Activated CD8-positive, alpha-beta memory T cell treated with anti-CD3 and anti-CD28 coated beads for 36 hours (primary cell): Measurements from ENCODE around the gene GLIS1. TPM values are rescaled to one million over a fixed set of nuclear protein-coding genes. Genes with fewer than 3 reads are reported as not detected.

Experiments used
- CTCF ChIA-PET: fragments of 350-600 bp; sonication (Branson Sonifier 250); formaldehyde crosslinking; loops from one replicate; lab custom pipeline; 2021; ENCODE audit warnings: antibody characterized with exemption; lab: Charles Lee
- POLR2A ChIA-PET: fragments of 350-600 bp; sonication (Branson Sonifier 250); formaldehyde crosslinking; loops from one replicate; lab custom pipeline; 2021; ENCODE audit warnings: antibody characterized with exemption; lab: Charles Lee
- total RNA-seq, 2 experiments: library from RNA; stranded (reverse); gene quantifications; one replicate each; pipeline ENCODE4 v1.2.3, GENCODE V29; 2021

The GLIS1 gene
- total RNA-seq, 2 experiments from 2014 or later, result not detected

DNA sequence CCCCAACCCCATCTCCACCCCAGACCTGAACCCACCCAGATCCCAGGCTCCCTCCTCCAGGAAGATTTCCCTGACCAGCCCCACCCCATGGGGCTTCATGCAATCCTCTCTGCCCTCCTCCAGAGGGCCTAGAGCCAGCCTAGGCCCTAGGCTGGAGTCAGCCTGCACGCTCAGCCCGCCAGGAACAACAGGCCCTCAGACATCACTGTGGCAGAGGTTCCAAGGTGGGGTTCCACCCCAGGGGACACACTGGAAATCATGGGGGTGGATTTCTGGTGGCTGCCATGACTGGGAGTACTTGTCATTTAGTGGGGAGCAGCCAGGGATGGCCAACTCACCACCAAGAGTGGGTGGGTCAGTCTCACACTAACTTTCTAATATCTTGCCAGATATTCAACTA lies 122.0 kb downstream of the GLIS1 start:
- POLR2A ChIA-PET, result no interaction called here
- CTCF ChIA-PET, result interaction anchor here (1.5 kb wide), 1 partner anchor 12 kb away, joined by 3 read pairs; no protein-coding TSS in a partner anchor

DNA sequence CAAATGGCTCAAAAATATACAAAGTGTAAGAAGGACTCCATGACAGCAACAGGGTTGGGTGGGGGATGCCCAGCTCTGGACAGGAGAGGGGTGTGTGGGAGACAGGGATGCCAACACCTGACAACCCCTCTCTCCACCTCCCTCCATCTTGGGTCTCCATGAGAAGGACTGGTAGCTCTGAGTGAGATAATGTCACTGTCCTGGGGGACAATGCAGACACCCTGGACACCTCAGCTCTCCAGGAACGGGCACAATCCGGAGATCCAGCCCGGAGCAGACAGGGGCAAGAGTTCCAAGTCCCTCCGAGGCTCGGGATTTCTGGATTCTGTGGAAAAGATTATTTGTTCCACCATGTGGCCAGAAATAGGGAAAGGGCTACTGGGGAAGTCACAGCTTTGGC lies 122.5 kb downstream of the GLIS1 start:
- POLR2A ChIA-PET, result interaction anchor here (0.6 kb wide), 1 partner anchor 111 kb away, joined by 3 read pairs; no protein-coding TSS in a partner anchor
- CTCF ChIA-PET, result no interaction called here

DNA sequence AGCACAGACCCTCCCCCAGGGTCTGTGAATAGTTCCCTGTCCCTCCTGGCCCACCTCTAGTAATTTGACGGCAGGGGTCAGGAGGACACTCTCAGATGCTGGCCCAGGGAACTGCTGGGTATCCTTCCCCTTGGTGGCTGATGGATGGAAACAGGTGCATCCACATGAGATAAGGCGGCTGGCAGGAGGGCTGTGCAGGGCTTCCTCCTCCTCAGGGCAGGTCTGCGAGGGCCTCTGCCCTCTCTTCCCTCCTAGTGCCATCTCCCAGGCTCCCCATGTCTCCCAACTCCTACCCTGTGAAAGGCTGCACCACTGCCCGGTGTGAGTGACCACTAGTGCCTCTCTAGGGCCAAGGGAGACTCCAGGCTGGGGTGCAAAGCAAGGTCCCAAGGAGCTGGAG lies 123.9 kb downstream of the GLIS1 start:
- POLR2A ChIA-PET, result no interaction called here
- CTCF ChIA-PET, result no interaction called here

DNA sequence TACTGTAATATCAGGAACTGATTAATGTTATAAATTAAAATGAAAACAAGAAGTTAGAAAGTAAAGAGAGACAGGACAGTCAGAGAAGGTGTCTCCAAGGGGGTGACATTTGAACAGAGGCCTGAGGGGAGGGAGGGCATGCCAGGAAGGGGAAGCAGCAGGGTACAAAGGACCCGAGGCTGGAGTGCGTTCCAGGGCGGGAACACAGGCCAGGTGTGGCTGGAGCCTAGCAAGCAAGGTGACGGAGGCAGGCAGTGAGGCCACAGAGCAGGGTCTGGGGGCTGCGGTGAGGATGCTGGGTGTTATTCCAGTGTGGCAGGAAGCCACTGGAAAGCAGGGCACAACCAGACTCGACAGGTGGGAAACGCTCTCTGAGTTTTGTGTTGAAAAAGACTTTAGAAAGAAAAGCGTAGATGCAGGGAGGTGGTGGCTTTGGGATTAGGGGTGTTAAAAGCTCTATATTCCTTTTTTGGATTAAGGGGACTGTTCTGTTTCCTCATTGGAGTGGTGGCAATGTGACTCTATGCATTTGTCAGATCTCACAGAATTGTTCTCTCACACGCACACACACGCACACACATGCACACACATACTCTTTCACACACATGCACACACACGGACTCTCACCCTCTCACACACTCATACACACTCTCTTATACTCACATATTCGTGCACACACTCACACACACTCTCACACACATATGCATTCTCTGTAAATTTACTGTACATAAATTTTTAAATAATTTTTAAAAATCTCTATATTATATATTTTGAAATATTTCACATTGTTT lies 124.5 kb downstream of the GLIS1 start:
- CTCF ChIA-PET, result no interaction called here
- POLR2A ChIA-PET, result no interaction called here

DNA sequence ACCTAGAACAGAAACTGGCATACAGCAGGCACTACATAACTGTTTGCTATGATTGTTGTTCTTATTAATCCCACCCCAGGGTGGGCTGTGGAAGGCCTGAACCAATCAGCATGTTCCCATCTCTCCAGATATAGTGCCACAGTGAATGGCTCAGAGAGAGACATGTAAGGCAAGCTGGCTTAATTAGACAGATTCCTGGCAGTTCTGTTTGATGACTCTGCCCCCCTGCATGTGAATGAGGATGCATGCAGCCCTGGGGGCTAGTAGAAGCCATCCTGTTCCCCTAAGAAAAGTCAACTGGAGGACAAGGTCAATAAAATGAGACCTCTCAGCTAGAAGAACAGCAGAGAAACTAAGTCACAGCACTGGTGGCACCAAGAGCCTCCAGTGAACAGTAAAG lies 130.3 kb downstream of the GLIS1 start:
- ChIA-PET CTCF (no interaction called here), POLR2A (no interaction called here)

DNA sequence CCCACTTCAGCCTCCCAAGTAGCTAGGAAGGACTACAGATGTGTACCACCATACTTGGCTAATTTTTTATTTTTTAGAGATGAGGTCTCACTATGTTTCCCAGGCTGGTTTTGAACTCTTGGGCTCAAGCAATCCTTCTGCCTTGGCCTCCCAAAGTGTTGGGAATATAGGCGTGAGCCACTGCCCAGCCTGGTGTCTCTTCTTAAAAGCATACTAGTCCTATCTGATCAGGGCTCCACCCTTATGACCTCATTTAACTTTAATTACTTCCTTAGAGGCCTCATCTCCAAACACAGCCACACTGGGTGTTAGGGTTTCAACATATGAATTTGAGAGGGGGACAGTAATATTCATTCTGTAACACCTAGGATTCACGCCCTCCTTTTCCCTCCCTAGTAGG lies 130.9 kb downstream of the GLIS1 start:
- POLR2A ChIA-PET, result no interaction called here
- CTCF ChIA-PET, result interaction anchor here (0.5 kb wide), 1 partner anchor 150 kb away, joined by 4 read pairs; no protein-coding TSS in a partner anchor

DNA sequence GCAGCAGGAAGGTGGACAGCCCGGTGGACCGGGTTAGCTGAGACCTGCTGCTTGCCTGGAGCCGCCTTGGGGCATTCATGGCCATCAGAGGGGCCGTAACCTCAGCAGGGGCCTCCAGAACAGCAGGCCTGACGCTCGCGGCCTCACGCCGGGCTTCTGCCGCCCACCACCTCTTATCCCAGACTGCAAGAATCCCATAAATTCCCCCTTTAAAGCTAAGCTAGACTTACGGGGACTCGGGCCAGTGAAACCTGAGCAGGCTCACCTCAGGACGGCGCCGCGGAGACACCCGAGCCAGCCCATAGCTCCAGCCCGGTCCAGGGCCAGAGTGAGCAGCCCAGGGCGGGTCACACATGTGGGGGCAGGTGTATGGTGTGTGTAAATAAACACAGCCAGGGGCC lies 132.3 kb downstream of the GLIS1 start:
- ChIA-PET CTCF (no interaction called here), POLR2A (no interaction called here)

DNA sequence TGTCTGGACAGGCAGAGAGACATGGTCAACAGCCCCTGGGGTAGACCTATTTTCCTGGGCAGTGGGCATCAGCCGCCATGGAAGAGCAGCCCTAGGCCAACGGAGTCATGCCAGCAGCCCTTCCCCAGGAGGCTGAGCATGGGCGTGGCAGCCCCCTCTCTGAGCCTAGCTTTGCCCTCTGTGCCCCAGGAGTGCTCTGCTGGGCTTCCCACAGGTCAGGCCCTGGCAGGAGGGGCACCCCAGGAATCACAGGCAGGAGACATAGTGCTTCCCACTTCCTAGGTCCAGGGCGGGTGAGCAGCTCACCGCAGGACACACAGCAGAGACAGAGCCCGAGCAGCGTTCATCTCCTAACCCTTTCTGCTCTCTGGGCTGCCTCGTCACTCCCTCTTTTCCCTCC lies 132.8 kb downstream of the GLIS1 start:
- ChIA-PET POLR2A (no interaction called here), CTCF (no interaction called here)

DNA sequence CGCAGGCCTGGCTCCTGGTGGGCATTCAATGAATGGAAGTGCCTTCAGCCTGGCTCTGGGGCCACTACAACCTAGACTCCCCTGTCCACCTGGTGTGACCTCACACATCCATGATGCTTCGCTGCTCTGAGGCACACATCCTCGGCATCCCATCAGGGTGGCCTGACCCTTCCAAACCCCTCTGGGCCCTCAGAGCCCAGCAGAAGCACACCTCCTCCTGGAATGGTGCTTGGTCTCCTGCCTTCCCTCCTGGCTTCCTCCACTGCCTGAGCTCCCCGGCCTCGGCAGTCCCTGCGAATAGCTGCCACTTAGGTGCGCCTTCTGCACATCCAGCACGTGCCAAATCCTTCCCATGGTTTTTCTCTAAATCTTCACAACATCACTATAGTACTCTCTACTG lies 133.8 kb downstream of the GLIS1 start:
- ChIA-PET CTCF (interaction anchor here (1.4 kb wide), 1 partner anchor 12 kb away, joined by 3 read pairs; no protein-coding TSS in a partner anchor), POLR2A (no interaction called here)

DNA sequence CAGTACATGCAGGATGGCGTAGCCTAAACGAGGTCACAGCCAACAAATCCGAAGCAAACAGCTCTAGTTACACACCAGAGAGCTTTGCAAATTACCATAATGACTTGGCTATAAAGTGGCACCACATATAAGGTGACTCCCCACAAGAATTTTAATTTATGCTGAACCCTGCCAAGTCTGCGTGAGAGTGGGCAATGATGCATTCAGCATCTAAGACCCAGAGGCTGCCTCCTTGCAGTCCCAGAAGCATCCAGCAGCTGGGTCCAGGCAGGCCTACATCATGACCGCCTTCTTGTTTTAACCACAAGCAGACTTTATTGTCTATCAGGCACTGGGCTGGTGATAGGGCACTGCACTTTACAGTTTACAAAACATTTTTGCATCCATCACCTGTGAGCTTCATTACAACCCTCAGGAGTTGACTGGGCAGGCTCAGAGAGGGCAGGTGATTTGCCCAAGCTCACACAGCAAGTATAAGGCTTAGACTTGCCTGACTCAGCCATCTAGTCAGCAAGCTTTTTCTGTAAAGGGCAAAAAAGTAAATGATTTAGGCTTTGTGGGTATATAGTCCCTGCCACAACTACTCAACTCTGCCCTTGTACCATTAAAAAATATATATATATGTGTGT lies 134.6 kb downstream of the GLIS1 start:
- ChIA-PET CTCF (interaction anchor here (0.6 to 1.4 kb wide), 2 partner anchors 13 to 92 kb away, joined by 3 read pairs; no protein-coding TSS in a partner anchor), POLR2A (interaction anchor here (0.6 kb wide), 1 partner anchor 34 kb away, joined by 5 read pairs; no protein-coding TSS in a partner anchor)

DNA sequence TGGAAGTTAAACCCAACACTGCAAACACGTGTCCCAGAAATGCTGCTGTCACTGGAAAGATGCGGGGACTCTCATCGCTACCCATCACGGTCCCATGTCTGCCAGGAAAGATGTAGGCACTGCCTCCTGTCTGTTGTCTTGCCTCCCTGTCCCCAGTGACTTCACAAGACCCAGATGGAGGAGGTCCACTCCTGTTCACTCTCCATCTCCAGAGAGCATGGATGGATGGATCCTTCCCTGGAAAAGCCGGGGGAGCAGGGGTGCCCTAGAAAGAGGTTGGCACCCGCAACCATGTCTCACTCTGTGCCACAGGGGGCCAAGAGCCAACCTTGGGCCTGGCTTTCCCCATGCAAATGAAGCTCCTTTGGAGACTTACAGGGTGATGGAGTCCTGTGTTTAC lies 135.5 kb downstream of the GLIS1 start:
- ChIA-PET POLR2A (no interaction called here), CTCF (no interaction called here)

DNA sequence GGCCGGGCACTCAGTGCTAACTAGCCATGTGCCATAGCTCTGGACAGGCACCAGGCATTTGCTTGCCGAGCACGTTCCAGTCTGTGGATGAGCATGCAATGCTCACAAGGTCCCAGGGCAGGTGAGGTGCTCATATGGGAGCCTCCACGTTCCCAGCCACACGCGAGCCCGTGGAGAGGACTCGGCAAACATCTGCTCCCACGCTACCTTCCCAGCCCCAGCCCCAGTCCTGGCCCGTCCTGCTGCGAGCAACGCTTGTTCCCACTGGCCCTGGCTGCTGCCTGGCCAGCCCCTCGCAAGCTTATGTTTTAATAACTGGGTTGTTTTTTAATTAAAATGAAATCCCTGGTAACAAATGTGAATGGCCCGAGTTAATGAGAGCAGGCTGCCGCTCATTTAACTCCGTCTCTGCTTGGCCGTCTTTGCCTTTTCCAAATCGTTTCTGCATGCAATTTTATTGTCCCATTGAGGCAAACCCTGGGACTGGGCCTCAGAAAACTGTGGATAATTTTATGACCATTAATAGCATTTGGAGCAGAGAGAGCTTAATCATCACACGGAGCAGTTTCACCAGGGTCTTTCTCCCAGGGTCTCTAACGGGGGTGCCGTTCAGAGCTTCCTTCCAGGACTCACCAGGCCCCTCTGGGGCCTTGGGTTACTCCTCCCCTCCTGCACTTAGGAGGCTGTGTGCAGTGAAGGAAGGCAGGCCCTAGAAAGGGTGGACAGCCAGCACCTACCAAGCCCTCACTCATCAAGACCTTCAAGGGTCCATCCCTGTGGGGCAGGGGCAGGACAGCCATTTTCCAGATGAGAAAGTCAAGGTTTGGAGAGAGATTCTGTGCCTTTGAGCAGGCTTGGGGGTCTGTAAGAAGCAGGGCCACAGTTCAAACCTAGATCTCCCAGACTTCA lies 136.8 kb downstream of the GLIS1 start:
- ChIA-PET POLR2A (no interaction called here), CTCF (no interaction called here)

DNA sequence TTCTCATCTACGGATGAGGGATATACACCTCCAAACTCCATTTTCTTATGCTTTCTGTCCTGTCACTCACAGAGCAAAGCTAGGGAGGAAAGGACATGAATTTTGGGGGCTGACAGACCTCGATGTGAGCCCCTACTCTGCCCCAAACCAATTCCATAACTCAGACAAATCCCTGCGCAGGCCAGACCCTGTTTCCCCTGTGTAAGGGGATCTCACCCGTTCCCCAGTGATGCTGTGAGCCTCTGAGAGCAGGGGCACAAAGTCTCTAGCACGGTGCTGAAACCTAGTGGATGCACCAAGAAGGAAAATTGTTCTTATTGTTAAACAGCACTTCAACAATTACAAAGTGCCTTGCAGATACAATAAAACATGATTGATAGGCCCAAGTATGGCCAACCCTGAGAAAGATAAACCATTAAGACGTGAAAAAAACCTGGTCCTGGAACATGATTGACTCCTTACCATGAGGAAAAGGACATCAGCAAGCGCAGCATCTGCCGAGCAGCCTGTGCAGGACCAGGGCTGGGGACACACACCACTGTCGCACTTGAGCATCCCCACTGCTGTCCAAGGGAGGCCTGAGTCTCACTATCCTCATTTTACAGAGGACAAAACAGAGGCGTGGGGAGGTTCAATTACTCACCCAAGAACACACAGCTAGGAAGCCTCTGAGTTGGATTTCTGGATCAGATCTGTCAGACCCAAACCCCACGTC lies 137.8 kb downstream of the GLIS1 start:
- POLR2A ChIA-PET, result no interaction called here
- CTCF ChIA-PET, result no interaction called here

DNA sequence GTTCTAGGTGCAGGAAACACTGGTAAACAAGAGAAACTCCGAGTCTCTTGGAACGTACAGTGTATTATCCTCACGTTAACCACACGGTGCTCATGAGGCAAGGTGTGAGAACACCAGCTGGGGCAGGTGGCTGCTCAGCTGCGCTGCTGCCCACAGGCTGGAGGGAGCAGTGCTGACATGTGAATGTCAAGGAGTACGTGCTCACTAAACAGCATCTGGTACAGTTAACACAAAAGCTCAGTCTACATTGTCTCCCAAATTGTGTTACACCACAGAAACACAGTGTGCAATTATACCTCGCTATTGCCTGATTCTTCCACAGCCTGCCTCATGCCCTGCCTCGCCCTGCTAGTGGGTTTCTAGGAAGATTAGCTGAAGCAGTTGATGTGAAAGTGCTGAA lies 138.4 kb downstream of the GLIS1 start:
- ChIA-PET POLR2A (no interaction called here), CTCF (no interaction called here)

DNA sequence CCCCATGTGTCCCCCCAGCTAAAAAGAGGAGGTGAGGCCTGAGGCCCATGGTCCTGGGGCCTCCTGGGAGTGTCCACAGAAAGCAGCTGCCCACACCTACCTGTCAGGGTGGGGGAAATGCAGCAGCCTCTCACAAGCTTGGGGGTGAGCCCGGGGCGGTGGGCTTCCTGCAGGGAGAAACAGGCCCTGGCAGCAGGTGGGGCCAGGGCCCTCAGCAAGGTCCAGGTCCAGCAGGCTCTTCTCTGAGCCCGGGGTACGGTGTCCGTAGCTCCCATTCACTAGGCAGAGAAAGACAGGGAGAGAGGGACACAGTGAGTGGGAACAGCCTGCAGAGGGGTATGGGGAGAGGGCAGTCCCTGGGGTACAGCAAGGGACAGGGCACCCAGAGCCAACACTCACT lies 139.0 kb downstream of the GLIS1 start:
- POLR2A ChIA-PET, result no interaction called here
- CTCF ChIA-PET, result interaction anchor here (1.4 kb wide), 1 partner anchor 9 kb away, joined by 3 read pairs; no protein-coding TSS in a partner anchor

DNA sequence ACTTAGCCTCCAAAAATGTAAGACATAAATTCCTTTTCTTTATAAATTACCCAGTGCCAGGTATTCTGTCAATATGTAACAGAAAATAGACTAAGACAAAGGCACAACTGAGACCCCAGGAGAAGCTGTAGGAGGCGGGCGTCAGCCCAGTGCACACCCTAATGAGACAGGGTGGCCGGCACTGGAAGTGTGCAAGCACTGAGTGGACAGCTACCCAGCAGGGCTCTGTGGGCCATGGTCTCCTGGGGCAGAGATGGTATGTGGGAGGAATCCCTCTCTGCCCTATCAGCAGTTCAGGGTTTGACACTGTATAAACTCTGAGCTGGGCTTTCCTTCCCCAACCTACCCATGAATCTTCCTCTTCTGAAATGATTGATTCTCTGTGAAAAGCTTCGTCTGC lies 139.5 kb downstream of the GLIS1 start:
- CTCF ChIA-PET, result interaction anchor here (1.4 kb wide), 1 partner anchor 8 kb away, joined by 3 read pairs; no protein-coding TSS in a partner anchor
- POLR2A ChIA-PET, result no interaction called here

DNA sequence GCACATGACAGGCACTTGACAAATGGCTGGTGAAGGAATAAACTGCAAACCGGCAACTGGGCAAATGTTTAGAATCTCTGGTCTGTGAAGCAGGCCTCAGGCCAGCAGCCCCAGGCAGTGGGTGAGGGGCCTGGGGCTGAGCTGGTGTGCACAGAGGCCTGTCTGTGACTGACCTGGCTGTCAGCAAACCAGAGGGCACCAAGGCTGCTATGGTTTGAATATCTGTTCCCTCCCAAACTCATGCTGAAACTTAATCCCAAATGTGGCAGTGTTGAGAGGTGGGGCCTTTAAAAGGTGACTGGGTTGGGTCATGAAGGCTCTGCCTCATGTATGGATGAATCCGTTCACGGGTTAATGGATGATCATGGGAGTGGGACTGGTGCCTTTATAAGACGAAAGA lies 140.0 kb downstream of the GLIS1 start:
- ChIA-PET POLR2A (no interaction called here), CTCF (interaction anchor here (1.4 kb wide), 1 partner anchor 8 kb away, joined by 3 read pairs; no protein-coding TSS in a partner anchor)

DNA sequence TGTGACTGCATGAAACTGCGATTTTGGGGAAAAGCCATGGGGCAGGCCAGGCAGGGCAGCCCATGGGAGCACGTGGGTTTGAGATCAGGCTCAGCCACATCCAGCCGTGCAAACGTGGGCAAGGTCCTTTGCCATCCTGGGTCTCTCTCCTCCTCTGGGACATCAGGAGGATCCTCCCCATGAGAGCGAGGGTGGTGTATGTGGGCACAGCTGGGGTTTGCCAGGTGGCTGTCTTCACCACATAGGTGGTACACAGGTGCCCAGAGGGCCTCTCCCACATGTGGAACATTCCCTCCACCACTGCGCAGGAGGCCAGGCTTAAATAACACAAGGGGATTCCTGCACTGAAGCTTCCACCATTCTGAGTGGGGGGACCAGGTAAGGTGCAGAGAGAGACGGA lies 143.1 kb downstream of the GLIS1 start:
- CTCF ChIA-PET, result no interaction called here

More for the DNA sequence above, 143.1 kb downstream of the GLIS1 start:
- POLR2A ChIA-PET, result no interaction called here
